Muscle of arm (tissue), 12 donors: ENCODE measurements around the gene PRKN. TPM values are rescaled to one million over a fixed set of nuclear protein-coding genes. Genes with fewer than 3 reads are reported as not detected.

Experiments used
- DNase-seq: peaks from one replicate; pipeline ENCODE4 v3.0.0-alpha.2; 2013
- polyA plus RNA-seq, 12 donors: library from polyadenylated mRNA; unstranded; fragments of 120-200 nt; gene quantifications; one replicate each; pipeline ENCODE4 v1.2.1, GENCODE V29; 2013; ENCODE audit not compliant: insufficient read length in 12 of 12

The PRKN gene
- polyA plus RNA-seq, 12 donors = 2.6 to 5.4 (median 3.9) TPM; not detected in 2

DNA sequence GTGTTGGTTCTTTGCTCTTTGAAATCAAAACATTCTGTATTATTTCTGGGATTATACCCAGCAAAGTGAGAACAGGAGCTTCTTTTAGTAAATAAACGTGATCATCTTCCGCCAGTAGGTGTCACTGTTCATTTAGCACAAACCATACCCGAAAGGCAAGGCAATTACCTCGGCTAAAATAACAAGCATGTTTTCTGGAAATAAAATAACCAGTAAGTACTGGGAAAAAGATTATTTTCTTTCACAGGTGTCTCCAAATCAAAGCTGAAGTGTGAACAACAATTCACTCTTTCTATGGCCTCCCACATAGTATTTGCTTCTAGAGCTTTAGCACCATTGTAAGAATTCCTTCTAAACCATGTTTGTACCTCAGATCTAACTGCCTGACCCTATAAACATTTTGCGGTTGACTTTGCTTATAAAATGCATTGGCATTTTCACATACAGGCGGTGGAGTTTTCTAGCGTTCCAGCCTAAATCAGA, 1309.1 kb downstream of the PRKN start:
- DNase-seq = peak; percentile 91

- peak; percentile 60 for DNase-seq
These were observed 1309.7 kb downstream of the PRKN start for GRCh38 chr6:161417717-161418462.

GRCh38 chr6:161415302-161415855, 1312.2 kb downstream of the PRKN start:
- DNase-seq = no peak

GRCh38 chr6:161414707-161415106, 1312.9 kb downstream of the PRKN start:
- no peak for DNase-seq

DNA sequence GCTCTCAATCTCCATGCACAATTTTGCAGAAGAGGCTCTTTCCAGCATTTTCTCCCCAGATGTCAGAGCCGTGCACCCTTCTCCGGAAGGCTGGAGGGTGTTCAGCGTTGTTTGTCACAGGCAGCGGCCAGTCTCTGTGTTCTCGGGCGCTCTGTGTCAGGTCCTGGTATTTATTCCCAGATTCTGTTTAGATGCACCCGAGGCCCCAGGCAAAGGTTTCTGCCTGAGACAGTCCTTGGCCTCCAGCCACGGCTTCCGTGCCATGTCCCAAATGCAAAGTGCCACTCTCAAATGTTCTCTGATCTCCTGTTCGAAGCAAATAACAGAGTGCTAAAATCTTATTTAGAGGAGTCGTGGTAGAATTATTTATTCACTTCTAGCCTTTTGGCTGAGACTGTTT, 1313.4 kb downstream of the PRKN start:
- DNase-seq = no peak

- DNase-seq = peak; percentile 40
These were observed 1314.2 kb downstream of the PRKN start for GRCh38 chr6:161413355-161413771.

DNA sequence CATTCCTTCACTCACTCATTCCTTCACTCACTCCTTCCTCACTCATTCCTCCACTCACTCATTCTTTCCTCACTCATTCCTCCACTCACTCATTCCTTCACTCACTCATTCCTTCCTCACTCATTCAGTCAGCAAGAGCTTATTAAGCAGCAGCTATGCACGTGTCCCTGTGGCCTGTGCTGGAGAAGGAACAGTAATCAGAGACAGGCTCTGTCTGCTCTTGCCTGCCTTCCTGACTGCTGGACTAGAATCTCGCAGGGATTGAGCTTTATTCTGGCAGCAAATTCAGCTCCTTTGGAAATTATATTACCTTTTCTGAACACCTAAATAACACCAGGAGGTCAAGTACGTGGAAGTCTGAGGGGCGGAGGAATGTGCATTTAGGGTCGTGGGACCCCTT, 1314.8 kb downstream of the PRKN start:
- no peak for DNase-seq

DNA sequence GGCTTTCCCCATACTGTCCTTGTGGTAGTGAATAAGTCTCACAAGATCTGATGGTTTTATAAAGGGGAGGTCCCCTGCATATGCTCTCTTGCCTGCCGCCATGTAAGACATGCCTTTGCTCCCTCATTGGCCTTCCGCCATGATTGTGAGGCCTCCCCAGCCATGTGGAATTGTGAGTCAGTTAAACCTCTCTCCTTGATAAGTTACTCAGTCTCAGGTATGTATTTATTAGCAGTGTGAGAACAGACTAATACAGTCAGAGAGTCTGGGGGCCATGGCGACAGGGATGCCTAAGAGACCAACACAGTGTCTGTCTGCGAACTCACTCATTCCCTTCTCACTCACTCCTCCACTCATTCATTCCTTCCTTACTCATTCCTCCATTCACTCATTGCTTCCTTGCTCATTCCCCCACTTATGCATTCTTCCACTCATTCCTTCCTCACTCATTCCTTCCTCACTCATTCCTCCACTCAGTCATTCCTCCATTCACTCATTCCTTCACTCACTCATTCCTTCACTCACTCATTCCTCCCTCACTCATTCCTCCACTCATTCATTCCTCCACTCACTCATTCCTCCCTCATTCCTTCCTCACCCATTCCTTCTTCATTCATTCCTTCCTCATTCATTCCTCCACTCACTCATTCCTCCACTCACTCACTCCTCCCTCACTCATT, 1316.2 kb downstream of the PRKN start:
- no peak for DNase-seq

DNA sequence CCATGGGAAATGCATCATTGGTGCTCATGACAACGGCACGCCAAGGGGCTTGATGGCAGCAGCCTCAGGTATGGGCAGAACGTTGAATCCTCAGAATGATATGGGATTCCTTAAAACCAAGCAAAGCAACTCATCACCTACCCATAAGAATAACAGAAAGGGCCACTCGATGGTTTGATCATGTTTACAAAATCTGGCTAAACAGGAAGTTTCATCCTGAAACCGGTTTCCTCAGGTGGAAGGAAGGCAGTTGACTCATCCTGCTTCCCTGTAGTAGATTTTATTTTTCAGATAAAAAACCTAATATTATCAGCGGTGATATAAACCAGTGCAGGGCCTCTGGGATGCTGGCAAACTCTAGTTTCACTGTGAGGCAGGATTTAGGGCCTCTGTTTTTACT, 1316.8 kb downstream of the PRKN start:
- DNase-seq = no peak

GRCh38 chr6:161410076-161410475, 1317.5 kb downstream of the PRKN start:
- DNase-seq = no peak

GRCh38 chr6:161409353-161409752, 1318.2 kb downstream of the PRKN start:
- DNase-seq = no peak

GRCh38 chr6:161408041-161408440, 1319.5 kb downstream of the PRKN start:
- no peak for DNase-seq

- no peak for DNase-seq
These were observed 1320.0 kb downstream of the PRKN start for GRCh38 chr6:161407581-161407980.

GRCh38 chr6:161407115-161407514, 1320.5 kb downstream of the PRKN start:
- no peak for DNase-seq

DNA sequence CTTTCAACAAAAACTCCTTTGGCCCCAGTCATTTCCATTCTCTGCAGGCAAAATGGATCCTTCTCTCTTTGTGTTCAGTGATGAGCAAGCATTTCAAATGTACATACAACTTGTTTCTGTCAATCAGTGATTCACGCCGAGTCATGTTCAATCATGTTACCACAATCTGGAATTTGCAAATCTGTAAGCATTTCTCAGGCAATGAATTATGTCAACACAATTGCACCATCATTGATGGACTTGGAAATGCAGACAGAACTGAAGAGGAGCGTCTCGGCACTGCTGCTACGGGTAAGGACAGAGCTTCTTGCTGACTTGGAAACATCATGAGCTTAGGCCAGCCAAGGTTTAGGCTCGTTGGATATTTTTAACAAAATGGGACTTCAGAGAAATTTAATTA, 1320.9 kb downstream of the PRKN start:
- no peak for DNase-seq

GRCh38 chr6:161405418-161405817, 1322.1 kb downstream of the PRKN start:
- DNase-seq = no peak

DNA sequence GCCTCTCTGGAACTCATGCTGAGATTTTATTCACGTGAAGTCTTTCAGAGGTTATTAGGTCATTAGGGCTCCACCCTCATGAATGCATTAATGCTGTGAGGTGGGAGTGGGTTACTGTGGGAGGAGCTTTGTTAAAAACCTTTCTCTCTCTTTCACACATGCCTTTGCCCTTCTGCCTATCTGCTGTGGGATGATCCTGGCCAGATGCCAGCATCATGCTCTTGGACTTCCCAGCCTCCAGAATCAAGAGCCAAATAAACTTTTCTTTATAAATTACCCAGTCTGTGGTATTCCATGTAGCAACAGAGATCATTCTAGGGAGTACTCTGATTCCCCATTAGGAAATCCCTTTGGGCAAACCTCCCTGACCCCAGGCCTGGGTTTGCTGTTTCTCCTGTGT, 1323.8 kb downstream of the PRKN start:
- DNase-seq = no peak

GRCh38 chr6:161401587-161402309, 1325.8 kb downstream of the PRKN start:
- no peak for DNase-seq

GRCh38 chr6:161400671-161401070, 1326.9 kb downstream of the PRKN start:
- no peak for DNase-seq

DNA sequence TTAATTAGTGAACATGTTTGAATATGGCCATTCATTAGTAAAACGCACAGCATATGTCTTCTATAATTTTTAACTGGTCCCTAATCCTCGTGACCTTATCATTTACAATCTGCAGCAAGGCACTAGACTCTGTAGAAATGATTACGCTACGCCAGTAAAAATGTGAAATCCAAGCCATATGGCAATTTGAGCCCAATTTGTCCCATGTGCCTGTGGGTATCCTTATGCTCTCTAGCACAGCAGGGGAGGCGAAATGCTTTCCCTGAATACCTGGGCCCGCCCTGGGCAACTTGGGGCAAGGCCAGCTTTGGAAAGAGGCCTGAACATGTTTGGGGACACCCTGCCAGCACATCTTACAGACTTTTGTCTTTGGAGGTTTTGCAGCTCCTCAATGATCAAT, 1331.0 kb downstream of the PRKN start:
- no peak for DNase-seq

- peak; percentile 30 for DNase-seq
These were observed 1331.8 kb downstream of the PRKN start for GRCh38 chr6:161395716-161396231.

DNA sequence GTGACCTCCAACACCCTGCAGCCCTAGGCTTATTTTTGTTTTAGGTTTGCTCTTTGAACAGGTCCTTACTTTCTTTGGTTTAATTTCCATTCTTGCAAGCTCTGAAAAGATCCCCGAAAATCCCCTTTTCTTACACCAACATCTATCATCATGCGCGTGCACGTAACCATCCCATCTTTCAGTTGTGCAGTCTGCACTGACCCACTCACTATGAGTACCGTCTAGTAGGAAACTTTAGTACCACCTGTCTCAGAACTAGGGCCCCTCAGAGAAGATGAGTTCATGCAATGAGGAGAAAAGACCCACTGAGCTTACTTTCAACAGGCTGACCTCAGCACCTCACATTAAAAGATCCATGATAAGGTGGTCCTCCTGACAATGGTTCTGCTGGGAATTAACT, 1333.1 kb downstream of the PRKN start:
- no peak for DNase-seq
